GM18873 (cell line): ENCODE measurements around the gene KLC4.
"Not testable (repeated sequence)": the region's sequence is repeated elsewhere in the genome, so short reads cannot be mapped to it uniquely, and the experiment has no call there.

Source experiments
- ATAC-seq: cut with Tn5 transposase; IDR thresholded peaks from one replicate; pipeline ENCODE4 v1.9.1; 2021; ENCODE audit warnings: mild to moderate bottlenecking, moderate library complexity, moderate number of reproducible peaks; ENCODE audit not compliant: unreplicated experiment, low FRiP score

The KLC4 gene

DNA sequence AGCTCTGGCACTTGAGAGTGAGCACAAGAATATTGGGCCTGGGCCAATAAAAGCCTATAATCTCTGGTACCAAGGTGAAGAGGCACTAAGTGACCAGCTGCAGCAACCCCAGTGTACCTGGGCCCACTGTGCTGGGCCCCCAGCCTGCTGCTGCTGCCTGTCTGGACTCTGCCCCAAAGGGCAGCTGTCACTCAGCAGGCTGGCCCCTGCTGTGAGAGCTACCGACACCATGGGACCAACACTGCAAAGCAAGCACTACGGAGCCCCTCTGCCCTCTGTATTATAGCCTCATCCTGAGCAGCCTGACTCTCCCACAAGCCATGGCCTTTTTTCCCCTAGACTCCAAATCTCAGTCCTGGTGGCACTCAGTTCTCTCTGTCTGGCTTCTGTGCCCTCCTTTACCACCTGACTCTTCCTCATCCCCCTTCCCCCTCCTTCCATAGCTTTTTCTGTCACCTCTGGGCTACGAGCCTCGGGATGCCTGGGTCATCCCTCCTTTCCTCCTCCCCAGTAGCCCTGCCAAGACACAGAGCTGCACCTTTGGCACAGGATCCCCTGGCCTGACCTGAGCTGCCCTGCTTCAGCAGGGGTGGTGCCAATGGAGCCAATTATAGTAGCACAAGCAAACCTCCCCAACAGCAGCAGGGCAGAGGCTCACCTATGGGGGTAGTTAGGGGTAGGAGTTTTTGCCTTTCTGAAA is 23.8 kb upstream of the KLC4 start:
- ATAC-seq, result no peak

DNA sequence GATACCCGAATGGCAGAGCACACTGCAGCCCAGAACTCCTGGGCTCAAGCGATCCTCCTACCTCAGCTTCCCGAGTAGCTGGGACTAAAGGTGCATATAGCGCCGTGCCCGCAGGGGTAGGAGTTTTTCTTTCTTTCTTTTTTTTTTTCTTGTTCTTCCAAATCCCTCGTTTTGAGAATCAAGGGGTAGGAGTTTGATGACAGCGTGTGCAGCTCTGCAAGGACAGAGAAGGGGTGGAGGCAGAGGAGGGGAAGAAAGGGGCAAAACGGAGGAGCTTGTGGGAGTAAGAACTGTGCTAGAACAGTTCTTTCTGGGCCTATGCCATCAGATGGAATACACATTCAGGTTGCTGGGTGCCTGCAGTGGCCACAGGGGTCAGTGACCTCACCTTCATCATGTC is 22.7 kb upstream of the KLC4 start:
- ATAC-seq, result no peak

DNA sequence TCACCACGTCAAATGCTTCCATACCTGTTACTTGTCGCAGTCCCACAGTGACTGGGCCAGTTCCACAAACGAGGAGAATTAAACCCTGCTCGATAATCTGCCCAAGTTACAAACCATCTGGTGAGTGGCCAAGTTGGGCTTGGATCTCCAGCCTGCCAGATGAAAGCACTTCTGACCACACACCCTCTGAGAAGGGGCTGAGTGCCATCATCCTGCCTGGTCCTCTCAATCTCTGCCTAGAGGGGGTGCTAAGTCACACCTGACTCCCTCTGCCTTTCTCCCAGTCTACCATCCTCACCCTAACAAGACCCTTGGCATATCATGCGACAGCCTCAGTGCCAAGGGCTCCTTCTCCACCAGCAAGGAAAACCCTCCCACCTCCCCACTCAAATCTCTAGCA is 22.2 kb upstream of the KLC4 start:
- no peak for ATAC-seq

DNA sequence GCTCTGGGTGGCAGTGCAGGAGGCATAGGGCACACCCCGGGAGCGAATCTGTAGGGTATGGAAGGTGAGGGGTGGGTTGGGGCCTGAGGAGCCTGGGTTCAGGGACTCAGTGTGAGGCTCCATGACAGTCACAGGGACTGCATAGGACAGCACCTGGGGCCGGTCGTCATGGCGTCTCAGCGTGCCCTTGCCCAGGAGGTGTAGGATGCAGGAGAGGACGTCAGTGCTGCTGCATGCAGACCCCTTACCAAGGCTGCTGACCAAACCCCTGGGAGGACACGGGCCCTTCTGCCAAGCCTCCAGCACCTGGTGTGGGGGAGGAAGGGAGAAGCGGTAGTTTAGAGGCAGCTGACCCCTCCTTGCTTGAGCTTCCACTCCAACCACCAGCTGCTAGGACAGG is 21.7 kb upstream of the KLC4 start:
- ATAC-seq, result no peak

DNA sequence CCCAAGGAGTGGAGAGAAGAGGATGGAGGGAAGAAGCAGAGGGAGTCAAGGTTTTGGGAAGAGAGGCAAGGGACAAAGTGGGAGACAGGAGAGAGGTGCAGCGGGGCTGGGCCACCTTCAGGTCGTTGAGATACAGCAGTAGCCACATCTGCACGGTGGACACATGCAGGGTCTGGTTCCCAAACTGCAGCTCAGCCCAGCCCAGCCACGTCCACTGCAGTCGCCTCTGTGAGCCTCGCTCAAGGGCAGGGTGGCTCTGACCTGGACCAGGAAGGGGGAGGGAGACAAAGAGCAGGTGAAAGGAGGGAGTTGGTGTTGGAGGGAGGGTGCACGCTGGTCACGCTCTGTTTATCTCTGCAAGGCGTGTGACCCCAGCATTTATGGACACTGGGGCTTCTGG is 20.7 kb upstream of the KLC4 start:
- ATAC-seq, result no peak

DNA sequence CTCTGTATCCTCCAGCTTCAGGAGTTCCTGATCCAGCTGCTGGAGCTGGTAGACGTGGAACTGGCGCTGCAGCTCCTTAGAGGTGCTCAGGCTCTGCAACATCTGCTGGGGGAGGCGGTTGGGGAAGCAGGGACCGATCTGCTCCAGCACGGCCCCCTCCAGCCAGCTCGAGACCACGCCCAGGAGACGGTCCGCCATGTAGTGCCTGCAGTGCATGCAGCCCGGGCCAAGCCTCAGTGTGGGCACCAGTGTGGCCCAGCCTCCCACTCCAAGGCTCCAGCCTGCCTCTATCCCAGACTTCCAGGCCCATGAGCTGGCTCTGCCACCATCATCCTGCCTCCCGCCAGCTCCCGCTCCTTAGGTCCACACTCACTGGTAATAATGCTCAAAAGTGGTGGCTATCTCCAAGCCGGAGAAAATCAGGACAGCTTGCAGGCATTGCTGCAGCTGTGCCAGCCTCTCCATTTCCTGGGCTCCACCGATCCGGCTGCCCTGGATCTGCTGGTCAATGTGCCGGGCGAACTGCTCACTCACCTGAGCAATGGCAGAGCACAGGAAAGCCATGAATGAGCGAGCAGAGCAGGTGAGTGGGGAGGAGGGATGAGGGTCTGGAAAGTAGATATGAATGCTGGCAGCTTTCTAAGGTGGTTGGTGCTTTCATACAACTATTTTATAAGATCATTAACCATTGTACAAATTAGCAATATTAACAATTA is 18.7 kb upstream of the KLC4 start:
- no peak for ATAC-seq

DNA sequence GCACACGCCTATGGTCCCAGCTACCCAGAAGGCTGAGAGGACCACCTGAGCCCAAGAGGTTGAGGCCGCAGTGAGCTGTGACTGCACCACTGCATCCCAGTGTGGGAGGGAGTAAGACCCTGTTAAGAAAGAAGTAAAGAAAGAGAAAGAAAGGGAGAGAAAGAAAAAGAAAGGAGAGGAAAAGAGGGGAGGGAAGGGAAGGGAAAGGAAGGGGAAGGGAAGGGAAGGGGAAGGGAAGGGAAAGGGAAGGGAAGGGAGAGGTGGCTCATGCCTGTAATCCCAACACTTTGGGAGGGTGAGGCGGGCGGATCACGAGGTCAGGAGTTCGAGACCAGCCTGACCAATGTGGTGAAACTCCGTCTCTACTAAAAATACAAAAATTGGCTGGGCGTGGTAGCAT is 18.0 kb upstream of the KLC4 start:
- ATAC-seq, result not testable (repeated sequence)

DNA sequence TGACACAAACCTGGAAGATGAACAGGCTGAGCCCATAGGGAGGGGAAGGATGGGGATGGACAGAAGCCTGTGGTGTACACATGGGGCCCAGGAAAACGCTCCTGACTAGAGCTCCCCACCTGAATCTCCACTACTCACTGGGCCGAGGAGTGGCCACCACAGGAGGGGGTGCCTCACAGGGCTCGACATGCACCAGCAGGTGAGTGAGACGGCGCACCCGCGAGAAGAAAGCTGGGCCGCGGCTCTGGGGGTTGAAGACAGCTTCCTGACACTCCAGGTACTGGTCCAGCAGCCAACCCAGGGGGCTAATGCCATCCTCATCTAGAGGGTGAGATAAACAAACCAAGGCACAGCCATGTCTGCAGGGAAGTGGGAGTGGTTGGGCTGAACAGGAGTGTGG is 16.1 kb upstream of the KLC4 start:
- ATAC-seq, result no peak

DNA sequence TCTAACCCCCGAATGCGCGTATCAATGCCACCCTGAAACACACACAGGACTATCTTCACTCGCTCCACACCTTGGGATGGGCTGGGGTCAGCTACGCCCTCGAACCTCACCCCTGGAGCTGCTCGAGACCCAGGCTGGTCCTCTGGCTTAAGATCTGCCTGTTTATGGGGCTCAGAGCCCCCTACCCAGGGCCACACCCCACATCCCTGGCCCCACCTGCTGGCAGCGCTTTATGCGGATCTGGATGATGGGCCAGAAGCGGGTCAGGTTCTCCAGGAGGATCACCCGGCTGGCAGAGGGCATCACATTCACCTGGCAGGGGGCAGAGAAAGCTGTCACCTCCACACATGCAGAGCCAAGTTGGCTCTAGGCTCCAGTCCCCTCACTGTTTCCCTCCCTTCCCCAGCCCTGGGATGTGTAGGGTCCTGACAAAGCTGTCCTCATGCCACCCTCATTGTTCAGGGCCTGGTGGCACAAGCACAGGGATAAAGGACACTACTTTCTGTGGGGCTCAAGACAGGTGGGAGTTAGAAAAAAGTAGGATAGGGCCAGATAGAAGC is 14.0 kb upstream of the KLC4 start:
- ATAC-seq, result no peak

DNA sequence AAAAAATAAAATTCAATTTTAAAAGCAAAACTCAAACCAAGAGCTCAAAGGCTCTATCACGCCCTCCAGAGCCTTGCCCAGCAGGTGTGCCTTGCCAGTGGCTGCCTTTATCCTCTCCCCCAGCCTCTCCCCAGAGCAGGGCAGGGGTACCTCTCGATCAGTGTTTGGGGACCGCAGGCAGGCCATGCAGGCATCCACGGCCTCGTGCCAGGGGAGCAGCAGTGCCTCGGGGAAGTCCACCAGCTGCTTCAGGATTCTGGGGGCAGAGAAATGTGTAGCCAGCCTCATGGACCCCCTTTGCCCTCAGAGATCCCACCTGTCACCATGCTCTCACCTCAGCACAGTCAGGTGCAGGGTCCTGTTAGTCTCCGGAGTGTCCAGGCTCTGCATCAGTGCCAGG is 11.4 kb upstream of the KLC4 start:
- ATAC-seq, result no peak

DNA sequence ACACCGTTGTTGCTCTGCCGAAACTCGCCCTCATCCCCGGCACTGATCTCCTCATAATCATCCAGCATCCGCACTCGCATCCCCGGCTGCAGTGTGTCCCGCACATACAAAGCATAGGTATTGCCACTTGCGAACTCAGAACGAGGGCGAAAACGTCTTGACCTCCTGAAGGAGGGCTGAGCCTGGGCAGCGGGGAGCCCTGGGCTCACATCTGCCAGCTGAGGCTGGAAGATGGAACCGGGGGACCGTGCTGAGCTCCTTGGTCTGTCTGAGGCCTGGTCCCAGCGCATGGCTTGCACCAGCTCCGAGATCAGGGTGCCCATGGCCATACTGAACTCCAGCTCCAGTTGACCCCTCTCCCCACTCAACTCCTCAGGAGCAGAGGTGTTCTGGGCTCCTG is 8.4 kb upstream of the KLC4 start:
- ATAC-seq, result no peak

DNA sequence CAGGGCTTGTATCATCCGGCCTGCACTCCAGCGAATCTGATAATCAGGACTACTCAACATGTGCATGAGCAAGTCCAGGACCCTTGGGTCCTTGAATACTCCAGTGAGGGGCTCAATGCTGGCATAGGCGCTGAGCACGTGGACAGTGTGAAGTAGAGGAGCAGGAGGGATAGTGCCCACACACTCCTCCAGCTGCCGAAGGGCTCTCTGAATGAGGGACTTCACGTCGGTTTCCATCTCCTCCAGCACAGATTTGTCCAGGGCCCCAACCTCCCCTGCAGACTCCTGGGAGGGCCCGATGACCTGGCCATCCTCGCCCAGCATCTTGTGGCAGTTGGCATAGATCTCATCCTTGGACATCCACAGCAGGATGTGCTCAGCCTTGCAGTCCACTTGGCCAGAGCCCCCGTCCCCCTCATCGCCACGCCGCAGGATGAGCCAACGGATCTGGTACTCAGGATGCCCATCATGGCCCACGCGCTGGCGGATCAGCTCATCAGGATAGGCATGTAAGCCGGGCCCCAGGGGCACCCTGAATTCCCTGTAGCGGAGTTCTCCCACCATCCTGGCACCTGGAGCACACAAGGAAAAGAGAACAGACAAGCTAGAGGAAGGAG is 7.1 kb upstream of the KLC4 start:
- ATAC-seq, result no peak

DNA sequence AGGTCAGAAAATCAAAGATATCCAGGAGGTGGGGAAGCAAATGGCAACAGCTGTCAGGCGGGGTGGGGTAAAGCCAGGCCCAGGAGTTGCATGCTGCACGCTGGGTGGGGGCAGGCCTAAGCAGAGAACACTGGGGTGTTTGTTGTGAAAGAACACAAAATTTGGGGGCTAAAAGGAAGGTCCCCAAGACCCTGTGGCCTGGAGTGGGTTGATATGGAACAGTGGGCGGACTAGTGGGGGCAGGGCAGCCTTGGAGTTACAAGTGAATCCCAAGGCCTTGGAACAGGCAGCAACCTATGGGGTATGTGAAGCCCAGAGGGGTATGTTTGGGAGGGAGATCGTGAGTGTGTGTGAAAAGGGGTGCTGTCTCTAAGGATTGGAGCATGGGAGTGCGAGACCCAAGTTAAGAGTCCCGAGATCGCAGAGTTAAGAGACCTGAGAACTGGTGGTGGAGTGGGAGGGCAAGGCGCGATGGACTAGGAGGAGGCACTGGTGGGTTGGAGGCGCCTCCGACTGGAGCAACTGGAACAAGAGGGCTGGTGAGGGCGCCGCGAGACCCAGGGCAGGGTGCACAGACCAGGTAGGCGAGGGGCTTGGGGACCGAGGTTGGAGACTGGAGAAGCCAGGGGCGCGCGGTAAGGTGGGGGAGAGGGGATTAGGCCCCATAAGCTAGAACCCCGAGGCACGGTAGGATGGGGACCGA is 6.4 kb upstream of the KLC4 start:
- no peak for ATAC-seq

DNA sequence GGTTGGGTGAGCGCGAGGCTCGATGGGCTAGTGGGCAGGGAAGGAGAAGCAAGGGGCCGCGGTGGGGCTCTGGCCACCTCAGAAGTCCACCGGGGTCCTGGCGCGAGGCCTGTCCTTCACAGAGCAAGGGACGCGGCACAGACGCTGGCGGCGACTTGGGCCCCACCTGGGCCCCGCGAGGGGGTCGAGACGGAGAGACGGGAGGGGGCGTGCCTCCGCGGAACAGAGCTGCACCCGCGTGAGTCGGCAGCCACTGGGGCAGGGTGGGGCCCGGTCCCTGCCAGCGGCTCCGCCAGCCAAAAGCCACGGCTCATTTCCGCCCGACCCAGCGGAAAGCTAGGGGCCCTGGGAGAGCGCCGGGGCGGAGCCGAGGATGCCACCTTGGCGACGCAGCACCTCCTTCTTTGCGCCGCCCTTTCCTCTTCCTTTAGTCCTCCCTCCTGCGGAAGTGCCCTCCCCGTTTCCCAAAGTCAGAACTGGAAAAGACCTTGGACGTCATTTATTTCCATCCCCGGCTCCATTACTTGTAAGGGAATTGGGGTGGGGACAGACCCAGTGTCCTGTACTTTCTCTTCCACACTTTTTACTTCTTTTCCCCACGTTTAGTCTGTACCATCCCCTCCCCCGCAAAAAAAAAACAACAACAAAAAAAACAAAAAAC is 5.8 kb upstream of the KLC4 start, which contains the start of gene CUL7:
Gene CUL7 (minus strand): TSS at position 307 of the 661 bp plus-strand sequence. CDS start 1,063 bp downstream, outside the sequence.
- ATAC-seq, result peak; percentile 48

DNA sequence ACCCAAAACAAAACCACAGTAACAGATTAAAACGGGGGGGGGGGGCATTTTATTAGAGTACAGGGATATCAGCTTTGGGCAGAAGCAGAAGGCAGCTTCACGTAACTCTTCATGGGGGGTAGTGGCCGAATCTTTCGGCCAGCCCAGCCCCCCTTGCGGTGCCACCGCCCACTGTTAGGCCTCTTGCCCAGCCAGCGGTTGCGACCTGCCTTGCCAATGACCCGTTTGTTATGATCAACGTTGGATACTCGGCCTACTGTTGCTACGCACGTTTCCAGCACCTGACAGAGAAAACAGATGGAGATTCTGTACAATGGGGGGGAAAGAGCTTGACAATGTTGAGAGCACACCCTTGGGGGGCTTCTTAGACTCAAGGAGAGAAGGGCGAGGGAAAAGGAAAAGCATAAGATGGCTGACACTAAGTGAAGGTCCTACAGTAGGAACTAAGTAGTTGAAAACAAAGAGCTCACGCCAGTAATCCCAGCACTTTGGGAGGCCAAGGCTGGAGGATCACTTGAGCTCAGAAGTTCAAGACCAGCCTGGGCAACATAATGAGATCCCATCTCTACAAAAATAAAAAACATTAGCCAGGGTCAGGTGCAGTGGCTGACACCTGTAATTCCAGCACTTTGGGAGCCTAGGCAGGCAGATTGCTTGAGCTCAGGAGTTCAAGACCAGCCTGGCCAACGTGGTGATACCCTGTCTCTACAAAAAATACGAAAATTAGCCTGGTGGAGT is 5.1 kb upstream of the KLC4 start:
- ATAC-seq, result no peak

DNA sequence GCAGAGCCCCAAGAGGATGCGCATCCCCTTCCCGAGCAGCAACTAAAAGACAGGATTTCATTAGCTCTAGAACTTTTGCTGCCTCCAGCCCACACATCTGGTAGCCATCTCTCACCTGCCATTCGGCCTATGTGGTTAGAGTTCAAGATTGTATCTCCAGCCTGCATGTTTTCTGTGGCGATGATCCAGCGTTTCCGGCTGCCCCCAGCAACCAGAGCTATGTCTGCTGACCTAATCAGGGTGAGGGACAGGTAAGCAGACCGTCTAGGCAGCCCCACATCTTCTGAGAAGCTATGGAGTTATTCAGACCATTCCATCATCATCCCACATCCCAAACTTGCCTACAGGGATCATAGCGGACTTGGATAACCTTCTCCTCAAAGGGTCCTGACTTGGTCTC is 3.5 kb upstream of the KLC4 start:
- ATAC-seq, result no peak

DNA sequence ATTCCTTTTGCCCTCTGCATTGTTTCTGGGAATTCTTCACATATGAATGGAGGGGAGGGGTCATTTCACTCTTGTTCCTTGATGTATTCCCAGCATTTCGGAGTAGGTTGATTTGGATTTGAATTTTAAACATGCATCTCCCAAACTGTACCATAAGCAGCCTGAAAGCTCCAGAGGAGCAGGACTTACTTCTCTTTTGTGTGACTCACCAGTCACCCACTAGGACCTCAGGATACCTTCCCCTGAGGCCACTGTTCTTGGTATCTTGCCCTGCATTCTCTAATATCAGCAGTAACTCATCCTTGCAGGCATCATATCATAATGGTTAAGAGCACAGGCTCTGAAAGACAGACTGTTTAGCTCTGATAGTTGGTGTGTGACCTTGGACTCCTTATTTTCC is 900 bp upstream of the KLC4 start:
- no peak for ATAC-seq

DNA sequence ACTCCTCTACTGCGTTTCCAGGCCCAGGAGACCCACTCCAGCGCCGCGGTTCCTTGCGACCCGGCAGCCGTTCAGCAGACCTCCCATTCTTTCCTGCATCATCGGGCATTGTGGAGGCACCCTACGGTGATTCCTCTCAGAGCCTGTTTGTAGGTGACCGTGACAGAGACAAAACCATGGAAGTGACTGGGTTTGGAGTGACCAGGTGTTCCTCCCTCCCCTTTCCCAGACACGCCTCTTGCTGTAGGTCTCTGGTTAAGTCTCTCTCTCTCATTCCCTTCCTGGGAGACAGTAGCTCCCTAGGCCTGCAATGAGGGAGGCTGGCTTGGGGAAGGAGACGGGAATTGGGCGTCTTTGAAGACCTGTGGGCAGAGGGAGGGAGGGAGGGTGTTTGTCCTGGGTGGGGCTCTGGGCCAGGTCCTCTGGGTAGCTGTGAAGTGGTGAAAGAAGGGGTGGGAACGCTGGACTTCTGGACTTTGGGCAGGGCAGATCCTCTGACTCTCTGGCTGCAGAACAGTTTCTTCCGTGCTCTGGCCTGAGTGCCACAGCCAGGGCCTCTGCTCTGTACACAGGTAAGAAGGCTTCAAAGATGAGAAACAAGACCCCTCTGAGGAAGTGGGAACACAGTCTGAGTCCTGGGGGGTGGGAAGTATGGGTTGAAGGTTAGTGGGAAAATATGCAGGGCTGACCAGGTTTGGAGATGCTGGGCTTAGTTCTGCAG is 763 bp downstream of the KLC4 start:
- no peak for ATAC-seq
